HepG2 (cell line): ENCODE data around the gene SRXN1. TPM values are rescaled to one million over a fixed set of nuclear protein-coding genes. Genes with fewer than 3 reads are reported as not detected.

Experiments used
- BHLHE40 ChIP-seq: IDR thresholded peaks from 2 replicates; pipeline ENCODE4 v1.6.1; 2011; ENCODE audit warnings: low read length, improper control_type of control experiment
- CAMTA2 ChIP-seq: sonication (generic); formaldehyde crosslinking; IDR thresholded peaks from 2 replicates; pipeline ENCODE4 v1.4.0; 2020; ENCODE audit warnings: mild to moderate bottlenecking, missing genetic modification reagents, borderline replicate concordance
- HNF1B ChIP-seq: sonication (generic); formaldehyde crosslinking; IDR thresholded peaks from 2 replicates; pipeline ENCODE4 v1.5.1; 2020; ENCODE audit warnings: mild to moderate bottlenecking, moderate library complexity, missing genetic modification reagents
- KLF11 ChIP-seq: IDR thresholded peaks from 2 replicates; pipeline ENCODE4 v1.6.1; 2016; ENCODE audit warnings: missing compliant biosample characterization
- MEIS2 ChIP-seq: sonication (generic); formaldehyde crosslinking; IDR thresholded peaks from 2 replicates; pipeline ENCODE4 v1.9.0; 2021; ENCODE audit warnings: mild to moderate bottlenecking, missing genetic modification reagents
- MXD3 ChIP-seq: IDR thresholded peaks from 2 replicates; pipeline ENCODE4 v1.6.1; 2016; ENCODE audit warnings: mild to moderate bottlenecking, missing biosample characterization, missing genetic modification reagents
- NCOA1 ChIP-seq: sonication (generic); formaldehyde crosslinking; IDR thresholded peaks from 2 replicates; pipeline ENCODE4 v1.9.0; 2021; ENCODE audit warnings: missing genetic modification reagents
- REL ChIP-seq: sonication (generic); formaldehyde crosslinking; conservative IDR thresholded peaks from 2 replicates; pipeline ENCODE4 v1.8.0; 2022; ENCODE audit warnings: mild to moderate bottlenecking, missing genetic modification reagents, moderate library complexity
- RFXAP ChIP-seq: sonication (generic); formaldehyde crosslinking; IDR thresholded peaks from 2 replicates; pipeline ENCODE4 v1.4.0; 2020; ENCODE audit warnings: missing genetic modification reagents, borderline replicate concordance
- TAF15 ChIP-seq: fragments of 200-400 bp; formaldehyde crosslinking; IDR thresholded peaks from one replicate; pipeline ENCODE4 v1.6.1; 2018; ENCODE audit warnings: mild to moderate bottlenecking, low read depth, low read length; ENCODE audit not compliant: poor library complexity, severe bottlenecking
- THRA ChIP-seq: sonication (generic); formaldehyde crosslinking; IDR thresholded peaks from 2 replicates; pipeline ENCODE4 v1.4.0; 2020; ENCODE audit warnings: missing genetic modification reagents, borderline replicate concordance
- TRIM22 ChIP-seq: fragments of 450-650 bp; IDR thresholded peaks from 2 replicates; pipeline ENCODE4 v1.6.1; 2017
- TRIM24 ChIP-seq: sonication (generic); formaldehyde crosslinking; IDR thresholded peaks from 2 replicates; pipeline ENCODE4 v1.8.0; 2022; ENCODE audit warnings: mild to moderate bottlenecking, missing genetic modification reagents
- YY1 ChIP-seq: IDR thresholded peaks from 2 replicates; pipeline ENCODE4 v1.6.1; 2011; ENCODE audit warnings: low read length, low read depth, moderate library complexity, mild to moderate bottlenecking; ENCODE audit not compliant: insufficient read depth, insufficient replicate concordance
- ZBTB3 ChIP-seq: sonication (generic); formaldehyde crosslinking; IDR thresholded peaks from 2 replicates; pipeline ENCODE4 v1.4.0; 2020; ENCODE audit warnings: low read depth, mild to moderate bottlenecking, moderate library complexity, missing genetic modification reagents, borderline replicate concordance
- ZBTB33 ChIP-seq: sonication (generic); formaldehyde crosslinking; IDR thresholded peaks from 2 replicates; pipeline ENCODE4 v1.4.0; 2020; ENCODE audit warnings: missing genetic modification reagents
- ZNF33A ChIP-seq: sonication (generic); formaldehyde crosslinking; IDR thresholded peaks from 2 replicates; pipeline ENCODE4 v1.5.1; 2020; ENCODE audit warnings: missing genetic modification reagents, mild to moderate bottlenecking, moderate library complexity, borderline replicate concordance
- ZNF362 ChIP-seq: sonication (generic); formaldehyde crosslinking; IDR thresholded peaks from 2 replicates; pipeline ENCODE4 v1.4.0; 2020; ENCODE audit warnings: missing genetic modification reagents, mild to moderate bottlenecking, borderline replicate concordance
- ZNF644 ChIP-seq: IDR thresholded peaks from 2 replicates; pipeline ENCODE4 v1.6.1; 2016; ENCODE audit warnings: low read depth
- ZNF761 ChIP-seq: sonication (generic); formaldehyde crosslinking; conservative IDR thresholded peaks from 2 replicates; pipeline ENCODE4 v1.4.0; 2020; ENCODE audit warnings: mild to moderate bottlenecking, missing genetic modification reagents
- ZNF777 ChIP-seq: sonication (generic); formaldehyde crosslinking; IDR thresholded peaks from 2 replicates; pipeline ENCODE4 v1.4.0; 2020; ENCODE audit warnings: missing genetic modification reagents
- ZSCAN30 ChIP-seq: sonication (generic); formaldehyde crosslinking; IDR thresholded peaks from 2 replicates; pipeline ENCODE4 v1.5.0; 2020; ENCODE audit warnings: mild to moderate bottlenecking, missing genetic modification reagents
- polyA plus RNA-seq, 8 experiments: library from polyadenylated mRNA; depleted of rRNA in 3 of 8; stranded (reverse) in 7 of 8; unstranded in 1 of 8; fragments of >200 nt; fragmentation: Illumina TruSeq in 4 of 8; extraction: Trizol in 4 of 8; gene quantifications; 2 replicates each; pipeline versions ENCODE4 v1.2.1 to v1.2.3, GENCODE V29; 2011 to 2016; ENCODE audit warnings: low read depth in 4 of 8, missing spikeins in 1 of 8, mixed read lengths in 1 of 8; ENCODE audit not compliant: insufficient read depth in 1 of 8
- total RNA-seq, 5 experiments: library from RNA; depleted of rRNA; stranded (reverse); fragments of >200 nt; fragmentation: Illumina TruSeq; extraction: Trizol; gene quantifications; 2 replicates each; pipeline ENCODE4 v1.2.3, GENCODE V29; 2016; ENCODE audit warnings: low read depth in 1 of 5

SRXN1 gene
- total and polyA plus RNA-seq, 2 of the 13 experiments (the other 11 are each of a cell fraction or from before 2014, with no cell fraction given), result 29.9 to 87.7 TPM

GRCh38 chr20:644692-645317 lies 8.2 kb downstream of the SRXN1 start (continued):
- TF ChIP-seq ZNF33A (no peak), RFXAP (CRISPR knock-in tag) (0 out of 2 replicates have a peak, but pooled peaks have one; percentile 11), ZBTB33 (peak; percentile 27; the same call in 1 of the 2 replicates), ZNF761 (CRISPR knock-in tag) (no peak), THRA (CRISPR knock-in tag) (peak; percentile 24; the same call in 1 of the 2 replicates), ZNF362 (CRISPR knock-in tag) (0 out of 2 replicates have a peak, but pooled peaks have one; percentile 31), HNF1B (CRISPR knock-in tag) (no peak), ZNF777 (CRISPR knock-in tag) (peak; percentile 0; the same call in 1 of the 2 replicates), TAF15 (no peak), ZBTB3 (CRISPR knock-in tag) (no peak), YY1 (peak; percentile 2), CAMTA2 (no peak), ZSCAN30 (no peak), TRIM24 (peak; percentile 63; the same call in 1 of the 2 replicates), REL (no peak), MEIS2 (CRISPR knock-in tag) (no peak), ZNF644 (CRISPR knock-in tag) (peak; percentile 40; the same call in 1 of the 2 replicates), MXD3 (CRISPR knock-in tag) (peak; percentile 31; the same call in 1 of the 2 replicates), TRIM22 (no peak), BHLHE40 (peak; percentile 75), KLF11 (CRISPR knock-in tag) (no peak), NCOA1 (CRISPR knock-in tag) (no peak)
